ENCODE measurements around the gene MPL.

The MPL gene

DNA sequence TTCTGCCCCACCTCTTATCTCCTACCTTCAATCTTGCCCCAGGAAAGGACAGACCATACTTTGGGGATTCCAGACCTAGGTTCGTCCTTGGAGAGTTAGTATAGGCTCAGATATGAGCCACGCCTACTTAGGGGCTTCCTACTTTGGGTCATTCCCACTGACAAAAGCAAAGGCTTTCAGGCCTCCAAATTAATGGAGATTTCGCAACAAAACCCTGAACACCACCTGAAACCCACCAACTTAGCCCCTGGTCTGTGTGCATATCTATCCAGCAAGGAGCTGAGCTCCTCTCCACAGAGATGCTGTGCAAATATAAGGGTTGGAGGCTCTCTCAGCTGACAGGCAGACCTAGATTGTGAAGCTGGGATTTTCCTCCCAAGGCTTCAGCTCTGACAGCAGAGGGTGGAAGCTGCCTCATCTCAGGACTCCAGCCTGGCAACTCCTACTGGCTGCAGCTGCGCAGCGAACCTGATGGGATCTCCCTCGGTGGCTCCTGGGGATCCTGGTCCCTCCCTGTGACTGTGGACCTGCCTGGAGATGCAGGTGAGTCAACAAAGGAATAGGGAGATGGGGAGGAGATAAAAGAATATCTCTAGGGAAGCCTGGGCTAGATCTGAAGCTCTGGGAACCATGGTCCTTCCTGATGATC lies 2.1 kb downstream of the MPL start:
- DNase-seq (ENCODE audit: extremely low read depth, low read depth), result no peak
- no peak for TF ChIP-seq CTCF (IDR thresholded peaks at IDR 0.05; ENCODE audit: low read depth, low read length)

- DNase-seq (ENCODE audit: extremely low read depth, low read depth), result no peak
- TF ChIP-seq CTCF (IDR thresholded peaks at IDR 0.05; ENCODE audit: low read depth, low read length), result no peak
Measured at GRCh38 chr1:43340559-43340958, 2.9 kb downstream of the MPL start.

- no peak for TF ChIP-seq CTCF (IDR thresholded peaks at IDR 0.05; ENCODE audit: low read depth, low read length)
Measured at GRCh38 chr1:43344267-43344850, 6.7 kb downstream of the MPL start.

DNA sequence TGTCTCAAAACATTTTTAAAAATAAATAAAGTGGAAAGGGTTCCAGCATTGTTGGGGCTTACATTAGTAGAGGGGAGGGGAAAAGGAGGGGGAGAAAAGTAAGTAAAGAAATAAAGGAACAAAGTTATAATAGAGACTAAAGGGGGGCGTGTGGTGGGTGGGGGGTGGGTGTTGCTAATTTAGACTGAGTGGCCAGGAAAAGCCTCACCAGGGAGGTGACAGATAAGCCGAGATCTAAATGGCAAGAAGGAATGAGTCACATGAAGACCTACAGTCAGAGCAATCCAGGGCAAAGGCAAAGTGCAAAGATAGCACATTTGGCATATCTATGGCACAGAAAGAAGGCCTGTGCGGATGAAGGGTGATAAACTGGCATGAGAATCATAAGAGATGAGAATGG lies 7.5 kb downstream of the MPL start:
- no peak for TF ChIP-seq CTCF (IDR thresholded peaks at IDR 0.05; ENCODE audit: low read depth, low read length)
- DNase-seq (ENCODE audit: extremely low read depth, low read depth), result no peak

More at GRCh38 chr1:43344267-43344850, 6.7 kb downstream of the MPL start:
- DNase-seq (ENCODE audit: extremely low read depth, low read depth), result no peak

- no peak for DNase-seq (ENCODE audit: extremely low read depth, low read depth)
Measured at GRCh38 chr1:43346636-43347035, 9.0 kb downstream of the MPL start.

DNA sequence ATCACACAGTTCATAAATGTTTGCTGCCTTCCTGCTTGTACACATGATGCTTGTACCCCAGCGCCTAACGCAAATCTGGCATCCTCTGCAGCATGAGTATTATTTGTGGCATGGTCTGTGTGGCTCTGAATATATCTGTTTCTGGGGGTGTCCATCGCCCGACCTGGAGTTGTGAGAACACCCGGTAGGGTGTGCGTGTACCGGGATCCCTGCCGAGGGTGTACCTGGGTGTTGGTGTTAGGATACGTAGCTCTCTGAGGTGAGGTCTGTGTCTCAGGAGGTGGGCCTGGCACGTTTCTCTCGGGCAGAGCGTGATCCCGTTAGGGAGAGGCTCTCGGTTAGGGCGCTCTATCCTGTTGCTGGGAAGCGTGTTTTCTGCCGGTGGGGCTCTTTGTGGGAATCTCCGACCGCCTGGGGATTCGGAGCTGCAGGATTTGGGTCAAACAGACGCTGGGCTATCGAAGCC lies 10.8 kb downstream of the MPL start:
- DNase-seq (ENCODE audit: extremely low read depth, low read depth), result no peak

More at GRCh38 chr1:43346636-43347035, 9.0 kb downstream of the MPL start:
- TF ChIP-seq CTCF (IDR thresholded peaks at IDR 0.05; ENCODE audit: low read depth, low read length), result no peak

More for the DNA sequence above, 10.8 kb downstream of the MPL start:
- TF ChIP-seq CTCF (IDR thresholded peaks at IDR 0.05; ENCODE audit: low read depth, low read length), result no peak

Measured in AG09319 (cell line).